Liver (tissue), 3 donors: Measurements from ENCODE around the gene AGTPBP1.

Experiments used
- CTCF ChIP-seq: fragments of 150-350 bp; IDR thresholded peaks from 2 replicates; pipeline ENCODE4 v1.5.1; 2017; ENCODE audit warnings: improper control_type of control experiment, low read depth, low read length; ENCODE audit not compliant: missing input control
- MAX ChIP-seq: IDR thresholded peaks from 2 replicates; pipeline ENCODE4 v1.6.1; 2016; ENCODE audit warnings: antibody characterized with exemption
- RAD21 ChIP-seq, 2 donors: IDR thresholded peaks; 2 replicates each; pipeline ENCODE4 v1.6.1; 2016; ENCODE audit warnings: antibody characterized with exemption in 2 of 2, mild to moderate bottlenecking in 2 of 2
- donor health status: healthy.
- donor health status: healthy.

- TF ChIP-seq RAD21 (IDR thresholded peaks at IDR 0.05), result no peak
- TF ChIP-seq CTCF, result no peak
- no peak for TF ChIP-seq MAX
These were observed 219.2 kb downstream of the AGTPBP1 start for GRCh38 chr9:85522459-85523092.
